HCT116 (cell line): Measurements from ENCODE around the gene ZNF862. TPM values are rescaled to one million over a fixed set of nuclear protein-coding genes. Genes with fewer than 3 reads are reported as not detected.

Source experiments
- ATAC-seq: fragments of 200-7000 bp; cut with Tn5 transposase; 2 replicates; pipeline ENCODE4 v1.9.1; 2020; ENCODE audit warnings: mild to moderate bottlenecking, moderate library complexity
- BruUV-seq: library from RNA; stranded (reverse); fragments of 400-500 nt; replicated peaks from 2 replicates; lab custom pipeline; 2021; lab: Mats Ljungman, UMichigan
- CTCF ChIA-PET: fragments of 300-600 bp; sonication (Branson Sonifier 250); formaldehyde crosslinking; loops from one replicate; lab custom pipeline; 2021; ENCODE audit warnings: antibody characterized with exemption; lab: Charles Lee
- POLR2A ChIA-PET: fragments of 300-600, 350-600 bp; sonication (Branson Sonifier 250); formaldehyde crosslinking; loops from one replicate; lab custom pipeline; 2021; ENCODE audit warnings: antibody characterized with exemption; lab: Charles Lee
- RAD21 ChIA-PET, 2 experiments: fragments of 300-600 bp; sonication (Branson Sonifier 250); formaldehyde crosslinking; loops; one replicate each; lab custom pipeline; 2023; ENCODE audit warnings: low total read pairs in 2 of 2; ENCODE audit not compliant: uncharacterized antibody in 2 of 2, unreplicated experiment in 2 of 2, low non-redundant PET in 1 of 2; lab: Charles Lee
- DNase-seq: peaks from one replicate; pipeline ENCODE4 v3.0.0-alpha.2; 2010; ENCODE audit warnings: low read depth, low spot score
- H2AFZ ChIP-seq: fragments of 200-600 bp; shearing (Covaris generic), sonication (generic); 2 replicates; pipeline ENCODE4 v1.6.1; 2017; ENCODE audit warnings: low read depth, mixed run types, mixed read lengths, antibody characterized with exemption, low read length; ENCODE audit not compliant: poor library complexity, severe bottlenecking
- H3K27ac ChIP-seq: 2 replicates; pipeline ENCODE4 v1.5.1; 2012; ENCODE audit warnings: low read depth, low read length
- H3K27me3 ChIP-seq: fragments of 200-600 bp; sonication (generic); 2 replicates; pipeline ENCODE4 v1.6.1; 2016; ENCODE audit warnings: mixed run types, low read length, mixed read lengths; ENCODE audit not compliant: insufficient read depth
- H3K36me3 ChIP-seq, 2 experiments: fragments of 200-500 bp in 1 of 2; fragments of 200-600 bp in 1 of 2; sonication (Bioruptor generic) in 1 of 2; sonication (generic) in 1 of 2; 2 replicates each; pipeline versions ENCODE4 v1.5.1 to v1.6.1; 2014 to 2016; ENCODE audit warnings: low read length in 2 of 2, inconsistent platforms in 1 of 2, mixed read lengths in 1 of 2, mixed run types in 1 of 2; ENCODE audit not compliant: insufficient read depth in 2 of 2, control insufficient read depth in 1 of 2
- H3K4me1 ChIP-seq, 2 experiments: fragments of 200-600 bp in 1 of 2; sonication (generic) in 1 of 2; 2 replicates each; pipeline versions ENCODE4 v1.5.1 to v1.6.1; 2012 to 2017; ENCODE audit warnings: low read length in 2 of 2, inconsistent platforms in 1 of 2, mild to moderate bottlenecking in 1 of 2, mixed read lengths in 1 of 2, mixed run types in 1 of 2, moderate library complexity in 1 of 2; ENCODE audit not compliant: insufficient read depth in 2 of 2, control insufficient read depth in 1 of 2
- H3K4me2 ChIP-seq: fragments of 200-600 bp; sonication (generic); 2 replicates; pipeline ENCODE4 v1.6.1; 2017; ENCODE audit warnings: mixed run types, low read length, mixed read lengths
- H3K4me3 ChIP-seq, 2 experiments: fragments of 200-600 bp in 1 of 2; sonication (generic) in 1 of 2; replicated peaks in 1 of 2; 2 replicates each; pipeline ENCODE4 v1.5.1; 2011 to 2016; ENCODE audit warnings: low read length in 2 of 2, control low read depth in 1 of 2, low read depth in 1 of 2, mild to moderate bottlenecking in 1 of 2, mixed read lengths in 1 of 2, mixed run types in 1 of 2
- H3K79me2 ChIP-seq: fragments of 200-600 bp; sonication (generic); 2 replicates; pipeline ENCODE4 v1.6.1; 2017; ENCODE audit warnings: mild to moderate bottlenecking, mixed run types, low read length, moderate library complexity, mixed read lengths; ENCODE audit not compliant: insufficient read depth
- H3K9ac ChIP-seq: fragments of 200-600 bp; sonication (generic); 2 replicates; pipeline ENCODE4 v1.6.1; 2016; ENCODE audit warnings: low read length, mixed read lengths
- H3K9me2 ChIP-seq: fragments of 200-600 bp; sonication (generic), shearing (Covaris generic); 2 replicates; pipeline ENCODE4 v1.6.1; 2017; ENCODE audit warnings: mixed run types, mild to moderate bottlenecking, moderate library complexity; ENCODE audit not compliant: insufficient read depth
- H3K9me3 ChIP-seq, 2 experiments: fragments of 200-500 bp in 1 of 2; fragments of 200-600 bp in 1 of 2; sonication (Bioruptor generic) in 1 of 2; sonication (generic) in 1 of 2; 2 replicates each; pipeline ENCODE4 v1.6.1; 2014 to 2017; ENCODE audit warnings: low read length in 2 of 2, mixed read lengths in 2 of 2, inconsistent platforms in 1 of 2, low read depth in 1 of 2, mild to moderate bottlenecking in 1 of 2, mixed run types in 1 of 2, moderate library complexity in 1 of 2; ENCODE audit not compliant: control insufficient read depth in 1 of 2, insufficient read depth in 1 of 2
- H4K20me1 ChIP-seq: fragments of 200-600 bp; sonication (generic), shearing (Covaris generic); 2 replicates; pipeline ENCODE4 v1.6.1; 2017; ENCODE audit warnings: mixed run types, mild to moderate bottlenecking, moderate library complexity; ENCODE audit not compliant: insufficient read depth
- ATF3 ChIP-seq: IDR thresholded peaks from 2 replicates; pipeline ENCODE4 v1.6.1; 2012
- CTCF ChIP-seq, 3 experiments: fragments of 200-600 bp in 1 of 3; sonication (generic) in 1 of 3; IDR thresholded peaks in 2 of 3; conservative IDR thresholded peaks in 1 of 3; 2 replicates each; pipeline ENCODE4 v1.5.1; 2012 to 2017; ENCODE audit warnings: low read depth in 2 of 3, low read length in 2 of 3, antibody characterized with exemption in 1 of 3, borderline replicate concordance in 1 of 3, control low read depth in 1 of 3, mild to moderate bottlenecking in 1 of 3, mixed read lengths in 1 of 3, mixed run types in 1 of 3, moderate library complexity in 1 of 3; ENCODE audit not compliant: insufficient read depth in 1 of 3
- ELF1 ChIP-seq: IDR thresholded peaks from 2 replicates; pipeline ENCODE4 v1.6.1; 2012; ENCODE audit warnings: low read depth, borderline replicate concordance
- EZH2phosphoT487 ChIP-seq: fragments of 200-600 bp; IDR thresholded peaks from 2 replicates; pipeline ENCODE4 v1.6.1; 2018; ENCODE audit warnings: antibody characterized with exemption, borderline replicate concordance
- FOSL1 ChIP-seq: IDR thresholded peaks from 2 replicates; pipeline ENCODE4 v1.6.1; 2012; ENCODE audit warnings: low read depth
- RAD21 ChIP-seq: IDR thresholded peaks from 2 replicates; pipeline ENCODE4 v1.6.1; 2012; ENCODE audit warnings: low read depth, mild to moderate bottlenecking
- REST ChIP-seq: IDR thresholded peaks from 2 replicates; pipeline ENCODE4 v1.6.1; 2012; ENCODE audit warnings: low read depth
- SP1 ChIP-seq: IDR thresholded peaks from 2 replicates; pipeline ENCODE4 v1.6.1; 2012; ENCODE audit warnings: low read depth
- YY1 ChIP-seq: IDR thresholded peaks from 2 replicates; pipeline ENCODE4 v1.6.1; 2011; ENCODE audit warnings: low read length, low read depth, moderate library complexity, mild to moderate bottlenecking; ENCODE audit not compliant: insufficient replicate concordance; ENCODE audit errors: extremely low read depth
- ZNF274 ChIP-seq: fragments of 200-500 bp; sonication (Bioruptor generic); IDR thresholded peaks from 2 replicates; pipeline ENCODE4 v1.6.1; 2014; ENCODE audit warnings: mild to moderate bottlenecking, low read depth, low read length, inconsistent platforms
- intact Hi-C: fragments of 100-400 bp; cut with micrococcal nuclease; formaldehyde crosslinking; loops from 2 replicates; pipeline ENCODE4 v1.10.0; 2022
- total RNA-seq: library from RNA; stranded (reverse); gene quantifications from one replicate; pipeline ENCODE4 v1.2.1, GENCODE V29; 2021; ENCODE audit not compliant: unreplicated experiment

The ZNF862 gene
- total RNA-seq, 1 experiment from 2014 or later = 8.5 TPM

GRCh38 chr7:149803551-149804074 is 34.6 kb upstream of the ZNF862 start (continued):
- no peak for TF ChIP-seq REST
- TF ChIP-seq RAD21 = no peak
- TF ChIP-seq FOSL1 = no peak
- TF ChIP-seq ZNF274 = no peak
- TF ChIP-seq, all 23 proteins: peak for 0

GRCh38 chr7:149804106-149804505 is 34.1 kb upstream of the ZNF862 start:
- intact Hi-C loops = no loop called here
- no peak overlapping the region for H3K4me3 ChIP-seq
- no peak for ATAC-seq
- ChIA-PET RAD21 (no interaction called here), POLR2A (no interaction called here), CTCF (no interaction called here)
- DNase-seq = no peak
- H4K20me1 ChIP-seq = no peaks in the 10 kb centered on the region
- TF ChIP-seq ATF3 (no peak), SP1 (no peak), EZH2phosphoT487 (no peak), CTCF (IDR thresholded peaks at IDR 0.05 in 2 of 3, conservative IDR thresholded peaks at IDR 0.05 in 1 of 3; ENCODE audit: borderline replicate concordance in 1 of 3, insufficient read depth in 1 of 3, low read depth in 2 of 3, low read length in 2 of 3) (no peak), ELF1 (no peak), YY1 (no peak)
- no peak overlapping the region for H3K4me2 ChIP-seq
- no peak overlapping the region for H3K27ac ChIP-seq
- H3K4me1 ChIP-seq = no peaks in the 10 kb centered on the region
- BruUV-seq = no TSS peak
- no peak overlapping the region for H3K9ac ChIP-seq
- H3K36me3 ChIP-seq = no peaks in the 10 kb centered on the region
- H3K9me2 ChIP-seq = no peaks in the 10 kb centered on the region
- H3K79me2 ChIP-seq = no peaks in the 10 kb centered on the region
- no peak overlapping the region for H2AFZ ChIP-seq
- no peaks in the 10 kb centered on the region for H3K9me3 ChIP-seq
- no peaks in the 10 kb centered on the region for H3K27me3 ChIP-seq
